Embryonic facial prominence (tissue), 1 donor: ENCODE results near the gene KLHDC8A.
"Not testable (repeated sequence)": the region's sequence is repeated elsewhere in the genome, so short reads cannot be mapped to it uniquely, and the experiment has no call there.

Experiments
- DNase-seq: peaks from one replicate; pipeline ENCODE4 v3.0.0-alpha.2; 2016; ENCODE audit errors: extremely low spot score

The KLHDC8A gene

DNA sequence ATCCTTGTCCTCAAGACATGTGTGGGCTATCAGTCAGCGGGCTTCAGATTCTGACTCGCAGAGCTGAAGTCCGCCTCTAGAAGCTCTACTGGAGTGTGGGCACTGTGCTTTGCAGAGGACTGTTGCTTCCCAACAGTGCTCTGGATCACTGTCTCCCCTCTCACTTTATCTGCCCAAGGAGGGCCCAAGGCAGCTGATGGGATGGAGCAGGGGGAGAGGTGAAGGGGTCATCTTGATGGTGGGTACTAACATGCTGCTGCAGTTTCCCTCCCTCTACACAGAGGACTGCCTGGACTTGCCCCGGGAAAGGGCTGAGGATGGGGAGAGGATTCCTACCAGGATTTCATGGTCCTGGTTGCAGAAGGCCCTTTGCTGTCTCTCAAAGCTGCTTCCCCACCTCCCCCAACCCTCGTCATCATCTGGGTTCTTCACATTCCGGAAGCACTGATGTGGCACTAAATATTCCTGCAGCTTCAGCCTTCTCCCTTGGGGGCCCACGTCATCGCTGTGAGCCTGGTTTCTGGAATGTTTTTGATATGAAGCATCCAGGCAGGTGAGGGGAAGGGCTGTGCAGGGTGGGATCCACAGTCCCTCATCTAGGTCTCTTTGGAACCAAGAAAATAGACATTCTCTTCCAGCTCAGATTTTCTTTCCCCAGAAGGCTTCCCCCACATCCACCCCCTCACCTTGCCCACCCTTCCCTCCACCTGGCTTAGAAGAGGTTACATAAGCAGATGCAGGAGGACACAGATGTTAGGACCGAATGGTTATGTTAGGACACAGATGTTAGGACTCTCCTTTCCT lies 58.3 kb downstream of the KLHDC8A start:
- DNase-seq = no peak

DNA sequence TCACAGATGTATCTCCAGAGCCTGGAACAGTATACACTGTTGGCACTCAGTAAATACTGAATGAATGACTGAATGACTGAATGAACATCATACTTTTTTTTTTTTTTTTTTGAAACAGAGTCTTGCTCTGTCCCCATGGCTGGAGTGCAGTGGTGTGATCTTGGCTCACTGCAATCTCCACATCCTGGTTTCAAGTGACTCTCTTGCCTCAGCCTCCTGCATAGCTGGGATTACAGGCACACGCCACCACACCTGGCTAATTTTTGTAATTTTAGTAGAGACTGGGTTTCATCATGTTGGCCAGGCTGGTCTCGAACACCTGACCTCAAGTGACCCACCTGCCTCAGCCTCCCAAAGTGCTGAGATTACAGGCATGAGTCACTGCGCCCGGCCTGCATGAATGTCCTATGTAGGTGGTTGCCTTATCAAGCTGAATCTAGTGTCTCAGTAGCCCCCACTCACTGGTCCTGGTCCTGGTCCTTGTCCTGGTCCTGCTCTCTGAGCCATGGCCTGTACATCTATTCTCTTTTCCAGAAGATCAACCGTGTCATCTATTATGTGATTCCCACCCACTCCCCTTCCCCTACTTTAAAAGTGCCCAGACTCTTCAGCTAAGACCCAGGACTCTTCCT lies 59.1 kb downstream of the KLHDC8A start:
- DNase-seq = not testable (repeated sequence)

DNA sequence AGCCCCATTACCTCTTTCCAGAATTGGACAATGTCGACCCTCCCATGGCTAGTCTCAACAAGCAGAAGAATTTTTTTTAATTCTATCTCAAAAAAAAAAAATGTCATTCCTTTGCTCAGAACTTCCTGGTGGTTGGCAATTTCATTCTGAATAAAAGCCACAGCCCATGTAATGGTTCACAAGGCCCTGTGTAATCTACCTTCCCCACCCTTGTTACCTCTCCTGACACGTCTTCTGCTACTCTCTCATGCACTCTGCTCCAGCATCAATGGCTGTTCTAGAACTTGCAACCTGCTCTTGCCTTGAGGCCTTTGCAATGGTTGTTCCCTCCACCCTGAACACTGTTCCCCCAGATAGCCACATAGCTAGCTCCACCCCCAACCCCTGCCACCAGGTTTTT lies 60.6 kb downstream of the KLHDC8A start:
- no peak for DNase-seq

DNA sequence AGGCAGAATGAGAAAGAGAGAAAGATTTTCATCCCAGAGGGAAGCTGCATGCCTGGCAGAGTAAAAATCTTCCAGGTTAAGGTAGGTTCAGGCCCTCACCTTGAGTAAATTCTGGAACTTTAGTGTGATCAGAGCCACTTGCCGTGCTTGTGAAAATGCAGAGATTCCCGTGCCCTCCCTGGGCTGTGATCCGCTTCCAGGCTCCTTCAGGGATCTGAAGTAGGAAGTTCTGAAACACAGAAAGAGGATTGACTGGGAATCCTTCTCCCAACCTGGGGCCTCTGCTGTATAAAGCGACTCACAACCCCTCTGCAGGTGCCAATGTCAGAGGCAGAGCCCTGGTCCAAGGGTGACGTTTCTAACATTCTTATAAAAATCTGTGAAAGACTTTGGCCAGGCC lies 61.8 kb downstream of the KLHDC8A start:
- DNase-seq = no peak

DNA sequence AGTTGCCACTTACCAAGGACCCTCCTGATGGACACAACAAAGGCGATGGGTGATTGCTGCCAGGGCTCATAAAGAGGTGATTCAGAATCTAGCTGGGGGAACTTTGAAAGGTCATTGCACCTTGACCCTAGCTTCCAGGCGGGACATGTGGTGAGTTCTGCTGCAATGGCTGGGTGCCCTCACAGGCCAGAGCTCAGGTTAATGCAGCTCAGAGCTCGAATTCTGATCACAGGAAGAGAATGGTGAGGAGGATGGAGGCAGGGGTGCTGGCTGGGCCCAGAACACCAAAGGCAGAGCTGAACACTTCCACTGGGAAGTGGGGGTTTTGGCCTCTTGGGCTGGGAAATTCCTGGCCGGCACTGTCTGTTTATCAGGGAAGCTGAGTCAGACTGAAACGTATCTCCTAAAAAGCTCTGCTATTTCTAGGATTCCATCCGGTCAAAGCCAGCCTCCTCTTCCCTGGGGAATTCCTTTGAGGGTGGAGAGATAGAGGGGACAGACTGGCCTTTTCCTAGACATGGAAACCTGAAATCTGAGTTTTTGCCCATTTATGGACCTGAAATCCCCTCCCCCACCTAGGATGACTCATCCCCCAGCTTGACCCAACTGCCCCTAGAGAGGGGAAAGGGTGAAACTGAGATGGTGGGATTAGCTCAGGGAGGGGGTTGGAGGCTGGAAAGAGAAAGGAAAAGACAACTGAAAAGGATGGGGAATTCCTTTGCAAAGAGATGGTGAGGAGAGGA lies 62.4 kb downstream of the KLHDC8A start:
- no peak for DNase-seq

DNA sequence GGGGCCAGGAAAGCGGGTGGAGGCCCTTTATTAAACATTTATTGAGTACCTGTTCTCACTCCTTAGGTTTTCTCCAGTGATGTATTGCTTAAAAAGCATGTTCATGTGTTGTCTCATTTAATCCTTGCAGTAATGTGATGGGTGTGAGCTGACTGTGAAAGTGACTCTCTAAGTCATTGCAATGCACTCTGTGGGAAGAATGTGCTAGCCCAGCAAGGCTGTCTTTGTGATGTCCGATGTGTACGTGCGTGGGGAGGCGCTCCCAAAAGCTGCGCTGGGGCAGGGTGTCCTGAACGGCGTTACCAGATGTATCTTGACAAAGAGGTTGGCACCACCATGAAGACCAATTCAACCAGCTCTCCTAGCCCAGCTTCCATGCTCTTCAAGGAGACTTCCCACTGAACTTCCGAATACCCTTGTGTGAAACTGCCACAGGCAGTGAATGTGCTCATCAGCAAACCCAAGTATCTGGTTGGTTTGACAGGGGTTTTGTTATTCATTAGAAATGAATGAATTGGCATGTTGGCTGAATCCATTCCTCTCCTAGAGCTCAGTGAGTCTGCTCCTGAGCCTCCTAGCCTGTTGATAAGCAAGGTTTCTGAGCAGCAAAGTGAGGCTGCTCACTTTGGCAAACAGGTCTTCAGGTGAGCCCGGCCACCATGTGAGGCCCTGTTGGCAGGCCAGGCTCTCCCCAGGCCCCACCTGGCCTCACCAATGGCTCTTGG lies 63.2 kb downstream of the KLHDC8A start:
- DNase-seq = no peak

DNA sequence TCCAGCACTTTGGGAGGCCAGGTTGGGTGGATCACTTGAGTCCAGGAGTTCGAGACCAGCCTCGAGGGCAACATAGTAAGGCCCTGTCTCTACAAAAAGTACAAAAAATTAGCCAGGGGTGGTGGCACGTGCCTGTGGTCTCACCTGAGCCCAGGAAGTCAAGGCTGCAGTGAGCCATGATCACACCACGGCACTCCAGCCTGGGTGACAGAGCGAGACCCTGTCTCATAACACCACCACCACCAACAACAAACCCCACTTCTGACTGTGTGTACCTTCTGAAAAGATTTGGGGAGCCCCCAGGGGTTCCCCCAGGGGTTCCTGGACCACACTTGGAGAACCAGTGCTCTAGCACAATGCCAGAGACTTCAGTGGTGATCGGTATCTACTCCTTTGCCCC lies 65.1 kb downstream of the KLHDC8A start:
- no peak for DNase-seq

DNA sequence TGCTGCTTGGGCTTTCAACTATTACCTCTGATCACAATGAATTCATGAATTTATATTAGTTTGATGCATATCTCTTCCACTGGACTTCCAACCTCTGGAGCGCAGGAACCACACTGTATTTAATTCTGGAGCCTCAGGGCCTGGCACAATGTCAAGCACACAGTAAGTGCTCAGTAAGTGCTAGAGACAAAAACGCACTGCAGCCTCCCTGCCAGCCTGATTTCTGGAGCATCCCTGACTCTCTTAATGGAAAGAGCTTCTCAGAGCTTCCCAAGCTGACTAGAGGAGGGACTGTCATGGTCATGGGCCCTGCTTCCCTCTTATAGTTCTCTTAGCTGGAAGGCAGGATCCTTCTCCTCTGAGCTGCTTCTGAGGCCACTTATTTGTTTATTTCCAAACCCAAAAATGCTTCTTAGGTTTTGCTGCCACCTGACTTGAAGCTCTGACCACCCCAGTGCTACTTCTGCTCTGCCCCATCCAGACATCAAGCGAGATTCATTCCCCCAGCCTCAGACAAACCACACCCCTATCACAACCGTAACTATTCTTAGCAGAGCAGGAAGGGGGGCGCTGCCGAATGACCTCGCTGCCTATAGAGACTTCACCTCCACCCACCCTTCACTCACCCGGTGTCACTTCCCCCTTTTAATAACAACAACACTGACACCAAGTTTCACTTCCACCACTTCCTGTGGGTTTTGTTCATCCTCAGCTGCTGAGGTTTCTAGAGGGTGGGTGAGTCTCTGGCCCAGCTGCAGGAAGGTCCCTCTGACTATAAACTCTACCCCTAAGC lies 68.8 kb downstream of the KLHDC8A start:
- DNase-seq = no peak

DNA sequence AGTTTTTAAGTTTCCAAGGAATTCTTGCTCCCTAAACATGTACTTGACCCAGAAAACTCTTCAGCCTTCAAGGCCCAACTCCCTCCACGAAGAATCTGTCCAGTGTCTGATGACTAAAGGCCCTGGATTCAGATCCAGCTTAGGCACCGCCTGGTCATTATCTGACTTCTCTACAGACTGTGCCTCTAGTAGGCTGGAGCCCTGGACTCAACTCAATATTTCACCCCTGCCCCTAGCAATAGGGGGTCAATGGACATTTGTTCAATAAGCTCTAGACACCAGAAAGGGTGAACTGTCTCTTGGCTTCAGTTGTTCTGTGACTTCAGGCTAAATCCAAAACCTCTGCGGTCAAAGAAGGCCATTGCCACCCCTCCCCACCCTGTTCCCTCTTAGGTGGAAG lies 69.6 kb downstream of the KLHDC8A start:
- DNase-seq = no peak

DNA sequence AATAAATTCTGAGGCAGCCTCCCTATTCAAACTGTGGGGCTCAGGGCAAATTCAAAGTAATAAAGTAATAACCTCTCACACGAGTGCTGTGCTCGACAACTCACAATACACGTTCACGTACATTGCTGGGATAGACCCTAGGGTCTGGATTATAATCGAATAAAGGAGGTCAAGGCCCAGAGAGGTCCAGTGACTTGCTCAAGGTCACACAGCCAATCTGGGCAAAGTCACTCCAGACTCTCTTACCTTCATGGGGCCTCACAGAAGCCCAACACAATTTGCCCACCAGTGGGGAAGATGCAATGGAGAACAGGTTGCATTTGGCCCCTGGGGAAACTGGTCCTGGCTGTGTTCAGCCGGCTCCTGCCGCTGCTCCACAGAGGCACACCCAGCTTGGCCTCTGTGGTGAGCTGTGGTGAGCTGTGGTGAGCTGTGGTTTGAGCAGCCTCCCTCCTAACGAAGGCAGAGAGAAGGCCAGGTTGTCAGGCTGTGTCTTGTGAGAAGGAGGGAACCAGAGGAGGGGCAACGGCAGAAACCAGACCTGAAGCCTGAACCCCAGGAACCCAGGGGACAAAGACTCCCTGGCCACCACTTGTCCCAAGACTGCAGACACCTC lies 70.3 kb downstream of the KLHDC8A start:
- no peak for DNase-seq
